Retina (tissue), 1 donor: ENCODE results near the gene ACTN1.
A peak's percentile ranks its signal among the peaks of the same experiment; 100 is the strongest.
"Not testable (repeated sequence)": the region's sequence is repeated elsewhere in the genome, so short reads cannot be mapped to it uniquely, and the experiment has no call there.

Source experiments
- DNase-seq: peaks from one replicate; pipeline ENCODE4 v3.0.0-alpha.2; 2016

ACTN1 gene

GRCh38 chr14:68979021-68979721, at the start of gene ACTN1:
Gene ACTN1 (minus strand): TSS chr14:68979302. CDS start chr14:68979056, 246 bp downstream.
- peak; percentile 83 for DNase-seq

GRCh38 chr14:69027242-69027913, 48.3 kb upstream of the ACTN1 start:
- DNase-seq, result no peak

GRCh38 chr14:69023035-69023434, 43.9 kb upstream of the ACTN1 start:
- no peak for DNase-seq

GRCh38 chr14:69022093-69022492, 43.0 kb upstream of the ACTN1 start:
- not testable (repeated sequence) for DNase-seq

- DNase-seq, result no peak
Observed at GRCh38 chr14:69017706-69018105, 38.6 kb upstream of the ACTN1 start.

- no peak for DNase-seq
Observed at GRCh38 chr14:69014829-69015259, 35.7 kb upstream of the ACTN1 start.

GRCh38 chr14:69013943-69014782, 35.1 kb upstream of the ACTN1 start:
- DNase-seq, result no peak

GRCh38 chr14:69012256-69012953, 33.3 kb upstream of the ACTN1 start:
- DNase-seq, result no peak

GRCh38 chr14:69010648-69011047, 31.5 kb upstream of the ACTN1 start:
- DNase-seq, result no peak

- DNase-seq, result peak; percentile 20
Observed at GRCh38 chr14:69008421-69008884, 29.4 kb upstream of the ACTN1 start.

GRCh38 chr14:69006346-69006745, 27.2 kb upstream of the ACTN1 start:
- DNase-seq, result no peak

GRCh38 chr14:69005432-69006148, 26.5 kb upstream of the ACTN1 start:
- peak; percentile 14 for DNase-seq

- peak; percentile 13 for DNase-seq
Observed at GRCh38 chr14:69004731-69005431, 25.8 kb upstream of the ACTN1 start.

- DNase-seq, result no peak
Observed at GRCh38 chr14:69003626-69004025, 24.5 kb upstream of the ACTN1 start.

- DNase-seq, result no peak
Observed at GRCh38 chr14:69002069-69002468, 23.0 kb upstream of the ACTN1 start.

- no peak for DNase-seq
Observed at GRCh38 chr14:69001375-69001774, 22.3 kb upstream of the ACTN1 start.

GRCh38 chr14:68998062-68998461, 19.0 kb upstream of the ACTN1 start:
- no peak for DNase-seq

GRCh38 chr14:68995731-68996130, 16.6 kb upstream of the ACTN1 start:
- no peak for DNase-seq

GRCh38 chr14:68994056-68994455, 15.0 kb upstream of the ACTN1 start:
- DNase-seq, result no peak

- DNase-seq, result no peak
Observed at GRCh38 chr14:68987653-68988036, 8.5 kb upstream of the ACTN1 start.

GRCh38 chr14:68986926-68987652, 8.0 kb upstream of the ACTN1 start:
- no peak for DNase-seq
